Stimulated activated CD4-positive, alpha-beta T cell treated with anti-CD3 and anti-CD28 coated beads, Interleukin-4, amount 100 ng/mL, for 24 hours (primary cell): ENCODE measurements around the gene NEK7.
"Not testable (repeated sequence)": the region's sequence is repeated elsewhere in the genome, so short reads cannot be mapped to it uniquely, and the experiment has no call there.

Experiments
- DNase-seq: peaks from one replicate; pipeline ENCODE4 v3.0.0-alpha.2; 2020

Gene NEK7

GRCh38 chr1:198298640-198299039 is 141.8 kb downstream of the NEK7 start:
- DNase-seq: no peak

- DNase-seq: no peak
Observed at GRCh38 chr1:198300451-198300850, 143.7 kb downstream of the NEK7 start.

- no peak for DNase-seq
Observed at GRCh38 chr1:198304431-198304830, 147.6 kb downstream of the NEK7 start.

- DNase-seq: not testable (repeated sequence)
Observed at GRCh38 chr1:198314817-198315216, 158.0 kb downstream of the NEK7 start.

GRCh38 chr1:198315331-198315730 is 158.5 kb downstream of the NEK7 start:
- DNase-seq: not testable (repeated sequence)

- no peak for DNase-seq
Observed at GRCh38 chr1:198316546-198317100, 159.8 kb downstream of the NEK7 start.

GRCh38 chr1:198318085-198318484 is 161.3 kb downstream of the NEK7 start:
- no peak for DNase-seq

- DNase-seq: no peak
Observed at GRCh38 chr1:198320759-198321158, 164.0 kb downstream of the NEK7 start.

- DNase-seq: no peak
Observed at GRCh38 chr1:198326232-198326631, 169.4 kb downstream of the NEK7 start.

GRCh38 chr1:198326915-198327314 is 170.1 kb downstream of the NEK7 start:
- DNase-seq: no peak

- no peak for DNase-seq
Observed at GRCh38 chr1:198328458-198329032, 171.7 kb downstream of the NEK7 start.

- no peak for DNase-seq
Observed at GRCh38 chr1:198330982-198331615, 174.3 kb downstream of the NEK7 start.

- no peak for DNase-seq
Observed at GRCh38 chr1:198333744-198334143, 176.9 kb downstream of the NEK7 start.

GRCh38 chr1:198335663-198336062 is 178.9 kb downstream of the NEK7 start:
- DNase-seq: no peak

GRCh38 chr1:198337886-198338285 is 181.1 kb downstream of the NEK7 start:
- no peak for DNase-seq

GRCh38 chr1:198340139-198340538 is 183.3 kb downstream of the NEK7 start:
- DNase-seq: no peak

GRCh38 chr1:198346178-198346577 is 189.4 kb downstream of the NEK7 start:
- DNase-seq: no peak

- no peak for DNase-seq
Observed at GRCh38 chr1:198350456-198350855, 193.7 kb downstream of the NEK7 start.

- DNase-seq: no peak
Observed at GRCh38 chr1:198352975-198353695, 196.3 kb downstream of the NEK7 start.

GRCh38 chr1:198357937-198358336 is 201.1 kb downstream of the NEK7 start:
- DNase-seq: no peak

- DNase-seq: no peak
Observed at GRCh38 chr1:198359024-198359653, 202.3 kb downstream of the NEK7 start.

- no peak for DNase-seq
Observed at GRCh38 chr1:198360208-198360729, 203.5 kb downstream of the NEK7 start.

- no peak for DNase-seq
Observed at GRCh38 chr1:198361237-198361767, 204.5 kb downstream of the NEK7 start.
